PC-9 (cell line): ENCODE results near the gene GPC2. TPM values are rescaled to one million over a fixed set of nuclear protein-coding genes. Genes with fewer than 3 reads are reported as not detected.
A peak's percentile ranks its signal among the peaks of the same experiment; 100 is the strongest.

Experiments used
- BruUV-seq: library from RNA; stranded (reverse); fragments of 400-500 nt; replicated peaks from 2 replicates; lab custom pipeline; 2021; lab: Mats Ljungman, UMichigan
- CTCF ChIA-PET: fragments of 300-600 bp; sonication (Branson Sonifier 250); formaldehyde crosslinking; loops from one replicate; lab custom pipeline; 2022; ENCODE audit warnings: antibody characterized with exemption; lab: Charles Lee
- POLR2A ChIA-PET: fragments of 300-600 bp; sonication (Branson Sonifier 250); formaldehyde crosslinking; loops from one replicate; lab custom pipeline; 2022; ENCODE audit warnings: antibody characterized with exemption; ENCODE audit not compliant: unreplicated experiment; lab: Charles Lee
- DNase-seq, 2 experiments: peaks; one replicate each; pipeline versions ENCODE4 v3.0.0 to v3.0.0-alpha.2; 2015 to 2022; ENCODE audit warnings: mixed read lengths in 1 of 2
- H2AFZ ChIP-seq: fragments of 200-600 bp; sonication (generic); 2 replicates; pipeline ENCODE4 v1.8.1; 2017; ENCODE audit warnings: antibody characterized with exemption
- H3F3A ChIP-seq: fragments of 200-600 bp; sonication (generic); 2 replicates; pipeline ENCODE4 v1.8.1; 2017; ENCODE audit warnings: antibody characterized with exemption, mild to moderate bottlenecking, low read depth; ENCODE audit not compliant: insufficient read depth
- H3K27ac ChIP-seq: fragments of 200-600 bp; sonication (generic); 2 replicates; pipeline ENCODE4 v1.6.1; 2016; ENCODE audit warnings: mixed run types
- H3K27me3 ChIP-seq: fragments of 200-600 bp; sonication (generic); 2 replicates; pipeline ENCODE4 v1.6.1; 2016; ENCODE audit warnings: low read depth, mixed run types; ENCODE audit not compliant: insufficient read depth
- H3K36me3 ChIP-seq: fragments of 200-600 bp; sonication (generic); 2 replicates; pipeline ENCODE4 v1.6.1; 2016; ENCODE audit warnings: low read depth, mixed run types
- H3K4me1 ChIP-seq: fragments of 200-600 bp; sonication (generic); replicated peaks from 2 replicates; pipeline ENCODE4 v1.6.1; 2016; ENCODE audit warnings: mixed run types; ENCODE audit not compliant: insufficient read depth
- H3K4me2 ChIP-seq: fragments of 200-600 bp; sonication (generic); 2 replicates; pipeline ENCODE4 v1.6.1; 2017; ENCODE audit warnings: mixed run types
- H3K4me3 ChIP-seq: fragments of 200-600 bp; sonication (generic); 2 replicates; pipeline ENCODE4 v1.6.1; 2016; ENCODE audit warnings: mixed run types
- H3K79me2 ChIP-seq: fragments of 200-600 bp; sonication (generic); 2 replicates; pipeline ENCODE4 v1.6.1; 2017; ENCODE audit warnings: low read depth, mixed run types
- H3K9me2 ChIP-seq: fragments of 200-600 bp; sonication (generic); 2 replicates; pipeline ENCODE4 v1.8.1; 2017; ENCODE audit warnings: mild to moderate bottlenecking; ENCODE audit not compliant: insufficient read depth
- H3K9me3 ChIP-seq: fragments of 200-600 bp; sonication (generic); 2 replicates; pipeline ENCODE4 v1.8.1; 2016; ENCODE audit warnings: low read depth; ENCODE audit not compliant: insufficient read depth
- H4K20me1 ChIP-seq: fragments of 200-600 bp; sonication (generic); 2 replicates; pipeline ENCODE4 v1.8.1; 2017; ENCODE audit not compliant: insufficient read depth
- EZH2 ChIP-seq: fragments of 200-600 bp; sonication (generic); IDR thresholded peaks from 2 replicates; pipeline ENCODE4 v1.8.0; 2017; ENCODE audit warnings: antibody characterized with exemption, low read depth
- intact Hi-C: fragments of 100-400 bp; cut with micrococcal nuclease; formaldehyde crosslinking; loops from one replicate; pipeline ENCODE4 v1.10.0; 2022; ENCODE audit not compliant: unreplicated experiment
- total RNA-seq: library from RNA; stranded (reverse); gene quantifications from 2 replicates; pipeline ENCODE4 v1.2.3, GENCODE V29; 2021
- TF ChIP-seq, protein P1 (sequence below): fragments of 200-600 bp; sonication (generic); conservative IDR thresholded peaks from 2 replicates; pipeline ENCODE4 v1.6.1; 2017; ENCODE audit warnings: mixed run types, antibody characterized with exemption, mild to moderate bottlenecking, moderate library complexity

GPC2 gene
- total RNA-seq, 1 experiment from 2014 or later = 4.5 TPM

DNA sequence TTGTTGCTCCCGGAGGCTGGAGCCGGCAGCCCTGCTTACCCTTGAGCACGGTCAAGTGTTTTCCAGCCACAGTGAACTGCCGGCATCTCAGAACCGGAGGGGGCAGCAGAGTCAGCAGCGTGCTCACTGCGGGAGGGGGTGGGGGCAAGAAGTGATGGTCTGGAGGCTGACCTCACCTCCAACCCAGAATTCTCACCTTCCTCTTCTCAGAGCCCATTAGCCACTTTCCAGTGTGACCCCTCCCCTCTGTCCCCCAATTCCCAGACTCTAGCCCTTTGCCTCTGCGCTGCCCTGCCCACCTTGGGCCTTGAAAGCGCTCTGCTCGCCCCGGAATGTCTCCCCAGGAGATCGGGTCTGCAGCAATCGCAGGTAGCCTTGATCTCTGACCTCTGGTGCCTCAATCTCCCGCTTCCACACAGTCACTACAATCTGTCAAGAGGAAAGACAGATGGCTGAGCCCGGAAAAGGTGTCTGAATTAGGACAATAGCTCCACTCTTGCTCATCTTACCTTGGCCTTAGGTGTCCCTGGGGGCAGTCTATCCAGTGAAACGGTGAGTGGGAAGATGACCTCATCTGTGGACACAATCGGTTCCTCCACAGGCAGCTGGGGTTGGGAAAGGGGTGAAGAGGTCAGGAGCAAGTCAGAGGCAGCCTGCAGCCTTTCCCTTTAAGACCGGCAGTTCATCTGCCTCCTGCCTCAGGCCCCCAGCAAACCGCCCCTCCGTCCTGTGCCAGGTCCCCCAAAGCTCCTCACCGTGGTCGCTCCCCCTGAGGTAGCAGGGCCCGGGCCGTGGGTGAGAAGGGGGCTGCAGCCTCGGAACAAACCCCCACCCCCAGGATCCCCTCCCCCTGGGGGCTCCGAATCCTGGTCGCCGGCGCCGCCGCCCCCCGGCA lies 19.6 kb downstream of the GPC2 start:
- peak; percentile 58 to 86 for DNase-seq
- peak overlapping the region; percentile 80; the same call in 1 of the 2 replicates for H2AFZ ChIP-seq
- peaks cover 24% of the 10 kb centered on the region for H4K20me1 ChIP-seq
- peaks cover 65% of the 10 kb centered on the region for H3F3A ChIP-seq
- H3K4me3 ChIP-seq = peak overlapping the region; percentile 86
- no peaks in the 10 kb centered on the region for H3K9me3 ChIP-seq
- H3K36me3 ChIP-seq = peaks cover 4% of the 10 kb centered on the region; the same call in 1 of the 2 replicates
- peaks cover 36% of the 10 kb centered on the region for H3K4me1 ChIP-seq
- ChIA-PET CTCF (no interaction called here), POLR2A (interaction anchor here (0.5 to 1.1 kb wide), 4 partner anchors 10 to 238 kb away, joined by 3 to 5 read pairs (median 4); partner anchors contain the start of gene MBLAC1)
- TSS peak; percentile 25 for BruUV-seq
- H3K9me2 ChIP-seq = no peaks in the 10 kb centered on the region
- no peak for TF ChIP-seq EZH2
- TF ChIP-seq, protein P1, sequence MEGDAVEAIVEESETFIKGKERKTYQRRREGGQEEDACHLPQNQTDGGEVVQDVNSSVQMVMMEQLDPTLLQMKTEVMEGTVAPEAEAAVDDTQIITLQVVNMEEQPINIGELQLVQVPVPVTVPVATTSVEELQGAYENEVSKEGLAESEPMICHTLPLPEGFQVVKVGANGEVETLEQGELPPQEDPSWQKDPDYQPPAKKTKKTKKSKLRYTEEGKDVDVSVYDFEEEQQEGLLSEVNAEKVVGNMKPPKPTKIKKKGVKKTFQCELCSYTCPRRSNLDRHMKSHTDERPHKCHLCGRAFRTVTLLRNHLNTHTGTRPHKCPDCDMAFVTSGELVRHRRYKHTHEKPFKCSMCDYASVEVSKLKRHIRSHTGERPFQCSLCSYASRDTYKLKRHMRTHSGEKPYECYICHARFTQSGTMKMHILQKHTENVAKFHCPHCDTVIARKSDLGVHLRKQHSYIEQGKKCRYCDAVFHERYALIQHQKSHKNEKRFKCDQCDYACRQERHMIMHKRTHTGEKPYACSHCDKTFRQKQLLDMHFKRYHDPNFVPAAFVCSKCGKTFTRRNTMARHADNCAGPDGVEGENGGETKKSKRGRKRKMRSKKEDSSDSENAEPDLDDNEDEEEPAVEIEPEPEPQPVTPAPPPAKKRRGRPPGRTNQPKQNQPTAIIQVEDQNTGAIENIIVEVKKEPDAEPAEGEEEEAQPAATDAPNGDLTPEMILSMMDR = no peak
- peak overlapping the region; percentile 82 for H3K4me2 ChIP-seq
- peak overlapping the region; percentile 55 for H3K27ac ChIP-seq
- peaks cover 22% of the 10 kb centered on the region for H3K79me2 ChIP-seq
- no peaks in the 10 kb centered on the region for H3K27me3 ChIP-seq
- intact Hi-C loops = no loop called here

DNA sequence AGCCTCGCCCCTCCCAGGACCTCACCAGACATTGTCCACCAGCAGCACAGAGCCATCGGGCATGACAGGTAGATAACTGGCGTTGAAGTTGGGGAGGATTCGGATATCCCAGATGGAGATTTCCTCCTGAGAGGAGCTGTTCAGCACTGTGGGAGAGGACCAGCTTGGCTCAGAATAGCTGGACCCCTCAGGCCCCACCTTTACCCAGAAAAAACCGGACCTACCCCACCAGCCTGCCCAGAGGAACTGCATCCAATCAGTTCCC lies 20.2 kb downstream of the GPC2 start:
- ChIA-PET POLR2A (interaction anchor here (0.5 to 0.9 kb wide), 2 partner anchors 9 to 237 kb away, joined by 4 to 5 read pairs; no protein-coding TSS in a partner anchor), CTCF (no interaction called here)
- H3K36me3 ChIP-seq = peaks cover 4% of the 10 kb centered on the region; the same call in 1 of the 2 replicates
- H3K4me3 ChIP-seq = peak overlapping the region; percentile 86; the same call in 1 of the 2 replicates
- H3K27me3 ChIP-seq = no peaks in the 10 kb centered on the region
- DNase-seq = no peak
- intact Hi-C loops = no loop called here
- H3K27ac ChIP-seq = peak overlapping the region; percentile 55; the same call in 1 of the 2 replicates
- no peak overlapping the region for H2AFZ ChIP-seq
- no TSS peak for BruUV-seq
- H3K9me2 ChIP-seq = no peaks in the 10 kb centered on the region
- peaks cover 35% of the 10 kb centered on the region for H3K4me1 ChIP-seq
- H3F3A ChIP-seq = peaks cover 68% of the 10 kb centered on the region
- H3K9me3 ChIP-seq = no peaks in the 10 kb centered on the region
- H4K20me1 ChIP-seq = peaks cover 24% of the 10 kb centered on the region
- H3K4me2 ChIP-seq = peak overlapping the region; percentile 82
- H3K79me2 ChIP-seq = peaks cover 22% of the 10 kb centered on the region
- TF ChIP-seq, protein P1 = no peak
- TF ChIP-seq EZH2 = no peak

DNA sequence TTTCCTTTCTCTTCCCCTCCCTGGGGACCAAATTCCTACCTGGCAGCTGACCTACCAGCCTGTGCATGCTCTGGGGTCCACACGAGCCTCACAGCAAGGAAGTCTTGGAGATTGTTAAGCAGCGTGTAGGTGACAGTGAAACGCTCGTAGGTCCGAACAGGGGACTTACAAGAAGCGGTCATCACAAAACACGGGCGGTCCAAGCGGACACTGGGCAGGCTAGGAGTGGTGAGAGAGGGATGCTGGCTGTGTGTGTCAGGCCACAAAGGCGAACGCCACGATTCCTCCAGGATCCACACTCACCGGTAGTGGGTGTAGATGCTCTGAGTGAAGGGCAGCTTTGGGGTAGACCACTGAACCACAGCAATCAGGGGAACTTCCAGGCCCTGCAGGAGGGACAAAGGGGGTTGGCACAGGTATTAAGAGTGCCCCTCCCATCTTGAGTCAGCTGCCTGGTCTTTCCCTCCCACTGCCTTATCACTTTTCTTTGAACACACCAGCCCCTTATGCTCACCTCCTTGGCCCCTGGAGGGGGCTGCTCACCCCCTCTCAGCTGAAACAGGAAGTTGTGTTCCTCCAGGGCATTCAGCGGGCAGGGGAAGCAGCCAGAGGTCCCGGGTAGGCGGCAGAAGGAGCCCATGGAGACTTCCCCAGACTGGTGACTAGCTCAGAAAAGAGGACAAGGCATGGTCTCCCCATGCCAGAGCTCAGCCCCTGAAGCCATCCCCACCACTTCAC lies 20.7 kb downstream of the GPC2 start:
- POLR2A ChIA-PET = interaction anchor here (0.5 to 0.9 kb wide), 2 partner anchors 9 to 237 kb away, joined by 4 to 5 read pairs; no protein-coding TSS in a partner anchor
- Histone ChIP-seq H3K4me1 (peaks cover 35% of the 10 kb centered on the region), H3K27ac (no peak overlapping the region), H3K36me3 (peaks cover 4% of the 10 kb centered on the region; the same call in 1 of the 2 replicates), H3K79me2 (peaks cover 22% of the 10 kb centered on the region), H4K20me1 (peaks cover 24% of the 10 kb centered on the region), H3K4me3 (peak overlapping the region; percentile 86; the same call in 1 of the 2 replicates), H3K4me2 (peak overlapping the region; percentile 82), H3F3A (peaks cover 70% of the 10 kb centered on the region), H3K27me3 (no peaks in the 10 kb centered on the region), H3K9me3 (no peaks in the 10 kb centered on the region), H3K9me2 (no peaks in the 10 kb centered on the region), H2AFZ (no peak overlapping the region)
- no TSS peak for BruUV-seq
- DNase-seq = no peak
- intact Hi-C loops = no loop called here
- TF ChIP-seq, protein P1 = no peak
- TF ChIP-seq EZH2 = no peak
- CTCF ChIA-PET = no interaction called here
